D721Med (cell line): ENCODE measurements around the gene KCNJ6.

Experiments
- DNase-seq: peaks from one replicate; pipeline ENCODE4 v3.0.0; 2011; ENCODE audit warnings: low spot score; ENCODE audit not compliant: insufficient read length
- FAIRE-seq: peaks from 2 replicates; lab custom pipeline; 2011; peaks lifted over from hg19 to GRCh38; lab: Jason Lieb, UNC
- TF ChIP-seq, protein P1 (sequence below): IDR thresholded peaks from 2 replicates; pipeline ENCODE4 v1.5.1; 2012; ENCODE audit warnings: mild to moderate bottlenecking, control low read depth; ENCODE audit not compliant: insufficient read depth; ENCODE audit errors: missing control alignments

Gene KCNJ6

DNA sequence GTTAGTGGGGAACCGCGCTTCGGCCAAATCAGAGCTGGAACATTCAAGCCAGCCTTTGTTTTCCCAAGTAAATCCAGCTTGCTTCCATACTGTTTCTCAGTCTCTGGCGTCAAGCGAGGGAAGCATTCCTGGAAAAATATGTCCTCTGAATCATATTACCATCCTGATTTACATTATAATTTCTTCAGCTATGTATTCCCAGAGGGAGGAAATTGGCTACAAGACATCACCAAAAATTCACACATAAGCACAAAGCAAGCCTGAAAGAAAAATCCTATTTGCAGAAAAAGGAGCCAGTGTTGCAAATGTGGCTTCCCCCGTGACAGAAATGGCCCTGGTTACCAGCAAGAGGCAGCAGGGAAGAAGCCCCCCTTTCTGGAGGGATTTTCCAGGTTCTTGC is 233.3 kb downstream of the KCNJ6 start:
- TF ChIP-seq, protein P1, sequence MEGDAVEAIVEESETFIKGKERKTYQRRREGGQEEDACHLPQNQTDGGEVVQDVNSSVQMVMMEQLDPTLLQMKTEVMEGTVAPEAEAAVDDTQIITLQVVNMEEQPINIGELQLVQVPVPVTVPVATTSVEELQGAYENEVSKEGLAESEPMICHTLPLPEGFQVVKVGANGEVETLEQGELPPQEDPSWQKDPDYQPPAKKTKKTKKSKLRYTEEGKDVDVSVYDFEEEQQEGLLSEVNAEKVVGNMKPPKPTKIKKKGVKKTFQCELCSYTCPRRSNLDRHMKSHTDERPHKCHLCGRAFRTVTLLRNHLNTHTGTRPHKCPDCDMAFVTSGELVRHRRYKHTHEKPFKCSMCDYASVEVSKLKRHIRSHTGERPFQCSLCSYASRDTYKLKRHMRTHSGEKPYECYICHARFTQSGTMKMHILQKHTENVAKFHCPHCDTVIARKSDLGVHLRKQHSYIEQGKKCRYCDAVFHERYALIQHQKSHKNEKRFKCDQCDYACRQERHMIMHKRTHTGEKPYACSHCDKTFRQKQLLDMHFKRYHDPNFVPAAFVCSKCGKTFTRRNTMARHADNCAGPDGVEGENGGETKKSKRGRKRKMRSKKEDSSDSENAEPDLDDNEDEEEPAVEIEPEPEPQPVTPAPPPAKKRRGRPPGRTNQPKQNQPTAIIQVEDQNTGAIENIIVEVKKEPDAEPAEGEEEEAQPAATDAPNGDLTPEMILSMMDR, result no peak
- no peak for DNase-seq
- no peak for FAIRE-seq

DNA sequence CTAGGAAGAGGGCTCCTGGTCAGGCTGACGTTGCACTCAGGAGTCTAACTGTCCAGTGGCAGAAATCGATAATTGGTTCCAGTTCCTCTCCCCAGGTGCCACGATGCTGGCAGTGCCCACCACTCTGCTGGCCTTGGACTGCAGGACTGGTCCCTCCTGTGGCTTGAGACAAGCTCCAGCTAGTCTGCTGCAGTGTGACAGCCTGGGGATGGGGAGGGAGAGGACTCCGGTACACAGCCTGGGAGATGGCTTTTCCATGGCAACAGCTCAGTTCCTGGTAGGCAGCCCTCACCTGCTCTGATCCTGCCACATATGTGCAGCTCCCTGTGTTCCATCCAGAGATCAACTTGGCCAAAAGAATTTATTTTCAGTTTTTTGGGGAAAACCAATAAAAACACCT is 239.3 kb downstream of the KCNJ6 start:
- DNase-seq (no peak), FAIRE-seq (no peak)
- TF ChIP-seq, protein P1, result no peak

DNA sequence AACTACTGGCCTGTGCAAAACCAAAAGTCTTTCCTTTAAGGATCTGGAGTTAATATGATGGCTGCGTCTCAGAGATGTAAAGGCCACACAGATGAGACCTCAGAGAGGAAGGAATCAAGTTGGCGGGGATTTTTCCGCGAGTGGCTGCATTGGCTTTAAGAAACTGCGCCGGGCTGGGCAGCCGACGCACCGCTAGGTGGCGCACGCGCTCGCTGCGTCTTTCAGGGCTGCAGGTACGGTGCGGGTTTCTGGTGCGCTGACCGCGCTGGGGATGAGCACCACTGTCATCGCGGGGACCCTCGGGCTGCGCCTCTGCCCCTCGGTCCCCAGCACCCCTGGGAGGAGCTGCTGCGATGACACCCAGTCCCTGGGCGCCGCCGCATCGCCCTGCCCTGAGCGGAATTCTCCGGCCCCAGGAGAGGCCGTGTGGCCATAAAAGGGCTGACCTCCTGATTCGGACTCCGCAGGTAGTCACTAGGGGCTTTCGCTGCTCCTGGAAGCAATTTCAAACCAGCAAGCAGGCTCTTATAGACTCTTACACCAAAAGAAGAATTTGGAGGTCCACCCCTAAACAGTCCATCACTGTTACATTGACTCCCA is 241.0 kb downstream of the KCNJ6 start:
- FAIRE-seq, result no peak
- TF ChIP-seq, protein P1, result peak; percentile 79
- peak; percentile 58 for DNase-seq

DNA sequence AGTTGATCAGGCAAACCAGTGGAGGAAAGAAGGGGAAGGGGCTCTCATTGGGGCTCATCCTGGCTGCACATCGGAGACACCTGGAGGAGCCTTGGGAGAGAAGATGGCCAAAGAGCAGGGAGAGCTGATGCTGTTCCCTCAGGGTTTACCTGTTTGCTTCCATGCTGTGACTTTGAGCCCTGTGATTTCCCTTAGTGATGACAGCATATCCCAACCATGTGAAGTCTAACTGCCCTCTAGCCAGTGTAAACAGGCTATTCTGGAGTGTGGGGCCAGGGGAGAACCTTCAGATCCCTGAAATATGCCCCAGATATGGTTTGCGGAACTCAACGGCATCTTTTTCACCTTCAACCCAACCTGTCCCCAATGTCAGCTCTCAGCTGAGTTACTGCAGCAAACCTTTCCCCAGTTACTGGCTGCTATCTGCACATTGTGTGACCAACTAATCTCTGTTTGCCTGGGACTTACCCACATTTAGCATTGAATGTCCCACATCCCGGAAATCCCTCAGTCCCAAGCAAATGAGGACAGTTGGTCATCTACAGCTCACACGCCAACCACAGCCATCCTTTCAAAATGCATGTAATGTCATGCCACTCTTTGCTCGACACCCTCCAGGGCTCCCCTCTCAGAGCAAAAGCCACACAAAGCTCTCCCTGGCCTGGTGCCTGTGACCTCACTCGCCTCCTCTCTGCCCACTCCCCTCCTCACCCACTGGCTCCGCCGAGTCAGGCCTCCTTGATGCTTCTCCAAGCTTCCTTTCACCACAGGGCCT is 242.3 kb downstream of the KCNJ6 start:
- TF ChIP-seq, protein P1, result no peak
- no peak for DNase-seq
- FAIRE-seq, result no peak

DNA sequence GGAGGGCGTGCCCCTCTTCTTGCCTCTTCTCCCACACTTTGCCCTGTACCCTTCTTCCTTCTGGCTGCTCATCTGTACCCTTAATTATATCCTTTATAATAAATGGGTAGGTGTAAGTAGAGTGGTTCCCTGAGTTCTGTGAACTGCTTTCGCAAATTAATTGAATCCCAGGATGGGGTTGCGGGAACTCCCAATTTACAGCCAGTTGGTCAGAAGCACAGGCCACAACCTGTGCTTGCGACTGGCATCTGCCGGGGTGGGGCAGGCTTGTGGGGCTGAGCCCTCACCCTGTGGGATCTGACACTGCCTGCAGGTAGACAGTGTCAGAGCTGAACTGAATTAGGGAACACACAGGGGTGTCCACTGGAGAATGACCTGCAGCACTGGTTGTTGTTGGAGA is 244.9 kb downstream of the KCNJ6 start:
- no peak for DNase-seq
- TF ChIP-seq, protein P1, result no peak
- no peak for FAIRE-seq

GRCh38 chr21:37670883-37671282 is 245.4 kb downstream of the KCNJ6 start:
- TF ChIP-seq, protein P1, result no peak
- DNase-seq, result no peak

DNA sequence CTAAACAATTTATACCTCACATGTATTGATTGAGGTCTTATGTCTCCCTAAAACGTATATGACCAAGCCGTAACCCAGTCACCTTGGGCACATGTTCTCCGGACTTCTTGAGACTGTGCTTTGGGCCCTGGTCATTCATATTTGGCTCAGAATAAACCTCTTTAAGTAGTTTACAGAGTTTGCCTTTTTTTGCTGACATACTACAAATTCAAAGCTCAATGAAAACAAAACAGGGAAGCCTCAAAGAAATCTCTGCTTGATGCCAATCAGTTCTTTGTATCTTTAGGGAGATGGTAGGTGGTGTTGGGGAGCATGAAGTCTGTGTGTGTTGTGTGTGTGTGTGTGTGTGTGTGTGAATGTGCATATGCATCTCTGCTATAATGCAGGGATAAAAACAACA is 247.0 kb downstream of the KCNJ6 start:
- TF ChIP-seq, protein P1, result no peak
- no peak for DNase-seq
- FAIRE-seq, result no peak

More at GRCh38 chr21:37670883-37671282, 245.4 kb downstream of the KCNJ6 start:
- no peak for FAIRE-seq
